Hepatocyte (in vitro differentiated cells): Measurements from ENCODE around the gene CFAP99.

Source experiments
- CTCF ChIP-seq: fragments of 200-600 bp; sonication (generic); IDR thresholded peaks from 2 replicates; pipeline ENCODE4 v1.5.1; 2016; ENCODE audit warnings: antibody characterized with exemption, mild to moderate bottlenecking; ENCODE audit not compliant: poor library complexity
- EZH2 ChIP-seq: fragments of 200-600 bp; sonication (generic); IDR thresholded peaks from 2 replicates; pipeline ENCODE4 v1.6.1; 2016; ENCODE audit warnings: antibody characterized with exemption, mild to moderate bottlenecking, borderline replicate concordance

- TF ChIP-seq CTCF = no peak
- no peak for TF ChIP-seq EZH2
Measured at GRCh38 chr4:2450394-2451035, 31.8 kb downstream of the CFAP99 start.
